Myocyte (in vitro differentiated cells): ENCODE results near the gene MC4R. TPM values are rescaled to one million over a fixed set of nuclear protein-coding genes. Genes with fewer than 3 reads are reported as not detected.

Experiments
- DNase-seq: peaks from one replicate; pipeline ENCODE4 v3.0.0-alpha.2; 2012; ENCODE audit warnings: low read depth
- total RNA-seq: library from RNA; depleted of rRNA; stranded (reverse); fragments of >200 nt; gene quantifications from 2 replicates; pipeline ENCODE4 v1.2.3, GENCODE V29; 2014

Gene MC4R
- total RNA-seq, 1 donor from 2014 or later, result not detected

DNA sequence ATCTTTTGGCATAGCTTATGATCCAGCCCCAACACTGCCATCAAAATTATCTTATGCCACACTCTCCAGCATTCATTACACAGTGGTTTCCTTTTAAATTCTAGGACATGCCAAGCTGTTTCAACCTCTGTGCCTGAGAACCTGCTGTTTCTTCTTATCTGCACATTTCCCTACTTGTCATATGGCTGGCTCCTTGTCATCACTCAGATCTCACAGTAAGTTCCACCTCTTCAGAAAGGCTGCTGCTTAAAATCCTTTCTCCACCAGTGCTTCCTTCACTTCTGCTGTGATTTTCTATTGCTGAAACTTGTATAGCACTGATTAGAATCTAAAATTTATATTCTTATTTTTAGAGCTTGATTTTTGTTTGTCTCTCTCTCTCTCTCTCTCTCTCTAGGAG is 43.4 kb downstream of the MC4R start:
- no peak for DNase-seq

DNA sequence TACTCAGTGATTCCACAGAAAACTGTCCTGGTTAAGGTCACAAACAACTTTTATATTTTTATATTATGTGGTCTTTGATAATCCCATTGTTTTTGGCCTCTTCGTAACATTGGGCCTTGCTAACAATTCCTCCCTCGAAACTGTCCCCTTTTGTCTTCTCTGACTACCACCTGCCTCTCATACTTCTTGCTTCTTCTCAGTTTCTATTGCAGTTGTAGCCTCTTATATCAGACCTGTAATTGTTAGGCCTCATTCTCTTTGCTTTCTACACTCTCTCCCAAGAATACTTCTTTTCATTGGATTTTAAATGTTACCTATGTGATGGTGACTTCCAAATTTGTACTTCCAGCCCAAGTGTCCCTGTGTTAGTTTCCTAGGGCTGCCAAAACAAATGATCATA is 44.7 kb downstream of the MC4R start:
- DNase-seq, result no peak

DNA sequence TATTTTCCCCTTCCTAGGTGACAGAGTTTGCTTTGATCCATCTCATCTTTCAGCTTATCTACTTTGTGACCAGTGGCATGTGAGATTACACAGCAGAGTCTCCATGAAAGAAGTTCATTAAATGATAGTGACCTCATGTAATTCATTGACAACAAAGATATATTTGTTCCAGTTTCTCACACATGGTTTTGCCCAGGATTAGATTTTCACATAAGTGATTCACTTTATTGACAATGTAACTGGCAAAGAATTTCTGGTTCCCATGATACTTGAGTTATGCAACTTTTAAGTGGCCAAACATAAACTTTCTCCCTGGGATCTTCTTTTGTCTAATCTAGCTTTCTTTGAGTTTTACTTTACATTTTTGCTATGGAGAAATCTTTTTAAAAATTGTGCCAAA is 50.0 kb downstream of the MC4R start:
- DNase-seq, result no peak
